ENCODE data around the gene GREB1. TPM values are rescaled to one million over a fixed set of nuclear protein-coding genes. Genes with fewer than 3 reads are reported as not detected.

The GREB1 gene
- total RNA-seq, 1 donor from 2014 or later: 0.42 TPM

GRCh38 chr2:11642972-11643371 lies 109.1 kb downstream of the GREB1 start:
- Mint-ChIP-seq H3K4me1 (no peaks in the 10 kb centered on the region), H3K9me3 (no peaks in the 10 kb centered on the region), H3K4me3 (no peak overlapping the region), H3K27ac (no peak overlapping the region), H3K36me3 (ENCODE audit: low read depth) (no peaks in the 10 kb centered on the region), H3K27me3 (peaks cover 9% of the 10 kb centered on the region)
- TF ChIP-seq CTCF (IDR thresholded peaks at IDR 0.05): no peak
- intact Hi-C loops (cut with micrococcal nuclease): no loop called here
- POLR2A ChIA-PET: no interaction called here
- DNase-seq (no peak), ATAC-seq (ENCODE audit: low read depth) (no peak)
- CTCF ChIA-PET: no interaction called here

DNA sequence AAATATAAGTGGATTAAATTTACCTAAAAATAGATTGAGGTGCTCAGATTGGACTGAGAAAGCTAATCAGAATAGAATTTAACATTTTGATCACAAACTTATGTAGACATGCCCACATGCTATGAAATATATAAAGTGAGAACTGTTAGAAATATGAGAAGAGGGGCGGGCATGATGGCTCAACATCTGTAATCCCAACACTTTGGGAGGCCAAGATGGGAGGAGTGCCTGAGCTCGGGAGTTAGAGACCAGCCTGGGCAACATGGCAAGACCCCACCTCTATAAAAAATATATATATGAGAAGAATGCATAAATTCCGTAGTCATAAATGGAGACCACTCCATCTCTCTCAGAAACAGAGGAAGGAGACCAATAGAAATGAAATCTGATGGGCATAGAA lies 110.4 kb downstream of the GREB1 start:
- Mint-ChIP-seq H3K36me3 (ENCODE audit: low read depth) (no peaks in the 10 kb centered on the region), H3K4me3 (no peak overlapping the region), H3K9me3 (no peaks in the 10 kb centered on the region), H3K27me3 (peaks cover 12% of the 10 kb centered on the region), H3K4me1 (no peaks in the 10 kb centered on the region), H3K27ac (no peak overlapping the region)
- CTCF ChIA-PET: no interaction called here
- no peak for DNase-seq
- POLR2A ChIA-PET: no interaction called here
- intact Hi-C loops (cut with micrococcal nuclease): no loop called here
- TF ChIP-seq CTCF (IDR thresholded peaks at IDR 0.05): no peak
- ATAC-seq (ENCODE audit: low read depth): no peak

- H3K9me3 Mint-ChIP-seq: no peaks in the 10 kb centered on the region
- H3K36me3 Mint-ChIP-seq (ENCODE audit: low read depth): no peaks in the 10 kb centered on the region
- H3K27me3 Mint-ChIP-seq: peaks cover 18% of the 10 kb centered on the region
- intact Hi-C loops (cut with micrococcal nuclease): no loop called here
- DNase-seq (no peak), ATAC-seq (ENCODE audit: low read depth) (no peak)
- ChIA-PET POLR2A (no interaction called here), CTCF (interaction anchor here (1.0 kb wide), 1 partner anchor 133 kb away, joined by 3 read pairs; no protein-coding TSS in a partner anchor)
- H3K4me3 Mint-ChIP-seq: no peak overlapping the region
- H3K4me1 Mint-ChIP-seq: no peaks in the 10 kb centered on the region
- H3K27ac Mint-ChIP-seq: no peak overlapping the region
- no peak for TF ChIP-seq CTCF (IDR thresholded peaks at IDR 0.05)
Measured at GRCh38 chr2:11646530-11646929, 112.7 kb downstream of the GREB1 start.

DNA sequence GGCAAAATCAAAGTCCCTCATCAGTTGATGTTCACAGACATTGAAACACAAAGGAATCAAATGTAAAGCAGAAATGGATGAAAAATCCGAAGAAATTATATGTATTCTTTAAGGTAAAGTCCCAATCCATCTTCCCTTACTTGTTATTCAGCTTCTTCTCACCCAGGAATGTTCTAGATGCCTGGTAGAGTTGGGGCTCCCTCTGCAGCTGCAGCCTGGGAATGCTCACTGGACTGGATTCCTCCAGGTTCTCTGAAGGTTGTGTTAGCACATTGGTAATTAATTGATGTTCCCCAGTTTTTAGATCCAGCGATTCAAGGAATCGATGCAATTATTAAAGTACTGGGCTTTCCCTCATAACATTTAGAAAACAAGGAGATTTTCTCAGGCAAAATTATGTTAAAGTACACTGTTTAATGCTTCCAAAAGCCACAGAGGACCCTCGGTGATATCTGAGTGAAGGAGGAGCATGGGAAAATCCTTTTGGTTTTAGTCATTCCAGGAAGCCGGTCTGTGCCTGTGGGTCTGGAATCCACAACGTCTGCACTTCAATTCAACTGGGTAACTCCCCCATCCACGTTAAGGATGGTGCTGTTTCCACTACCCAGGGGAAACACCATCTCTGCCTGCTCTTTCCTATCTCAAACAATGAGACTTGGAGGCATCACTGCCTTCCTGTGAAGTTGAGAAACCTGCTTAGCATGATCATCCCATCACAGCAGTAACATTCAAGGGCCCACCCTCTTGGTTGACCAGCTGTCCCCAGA lies 114.2 kb downstream of the GREB1 start:
- intact Hi-C loops (cut with micrococcal nuclease): no loop called here
- Mint-ChIP-seq H3K4me1 (no peaks in the 10 kb centered on the region), H3K27ac (no peak overlapping the region), H3K9me3 (no peaks in the 10 kb centered on the region), H3K4me3 (no peak overlapping the region), H3K36me3 (ENCODE audit: low read depth) (no peaks in the 10 kb centered on the region), H3K27me3 (peaks cover 14% of the 10 kb centered on the region)
- ATAC-seq (ENCODE audit: low read depth) (no peak), DNase-seq (no peak)
- TF ChIP-seq CTCF (IDR thresholded peaks at IDR 0.05): no peak
- ChIA-PET POLR2A (no interaction called here), CTCF (no interaction called here)

DNA sequence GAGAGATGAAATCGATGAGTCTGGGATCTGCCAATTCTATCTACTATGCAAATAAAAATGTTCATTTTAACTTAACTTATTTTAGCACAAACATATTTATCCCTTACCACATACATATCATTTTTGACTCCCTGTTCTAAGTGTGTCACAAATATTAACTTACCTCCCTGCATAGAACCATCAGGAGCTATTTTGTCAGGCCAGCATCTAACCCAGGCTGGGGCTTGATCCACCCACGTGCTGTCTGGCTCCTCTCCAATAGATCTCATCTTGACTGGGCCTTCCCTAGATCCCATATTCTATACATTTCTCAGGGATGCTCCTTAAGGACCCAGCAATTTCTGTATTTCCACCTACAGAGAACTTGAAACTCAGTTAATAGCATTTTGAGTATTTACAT lies 115.2 kb downstream of the GREB1 start:
- DNase-seq (no peak), ATAC-seq (ENCODE audit: low read depth) (no peak)
- no peaks in the 10 kb centered on the region for H3K9me3 Mint-ChIP-seq
- no peak for TF ChIP-seq CTCF (IDR thresholded peaks at IDR 0.05)
- ChIA-PET POLR2A (no interaction called here), CTCF (no interaction called here)
- H3K4me3 Mint-ChIP-seq: no peak overlapping the region
- H3K27ac Mint-ChIP-seq: no peak overlapping the region
- peaks cover 14% of the 10 kb centered on the region for H3K27me3 Mint-ChIP-seq
- intact Hi-C loops (cut with micrococcal nuclease): no loop called here
- H3K36me3 Mint-ChIP-seq (ENCODE audit: low read depth): no peaks in the 10 kb centered on the region
- H3K4me1 Mint-ChIP-seq: no peaks in the 10 kb centered on the region
